A673 (cell line): Measurements from ENCODE around the gene RAP2C.

Source experiments
- EZH2 ChIP-seq: fragments of 200-600 bp; sonication (generic); IDR thresholded peaks from 2 replicates; pipeline ENCODE4 v1.6.1; 2017; ENCODE audit warnings: borderline replicate concordance, low read depth, mild to moderate bottlenecking, mixed read lengths, antibody characterized with exemption, low read length; ENCODE audit not compliant: poor library complexity, severe bottlenecking
- TF ChIP-seq, protein P1 (sequence below): fragments of 300-800, 200-600 bp; sonication (generic); conservative IDR thresholded peaks from 2 replicates; pipeline ENCODE4 v1.5.1; 2017; ENCODE audit warnings: low read depth, mild to moderate bottlenecking, antibody characterized with exemption, low read length, moderate library complexity, mixed read lengths

DNA sequence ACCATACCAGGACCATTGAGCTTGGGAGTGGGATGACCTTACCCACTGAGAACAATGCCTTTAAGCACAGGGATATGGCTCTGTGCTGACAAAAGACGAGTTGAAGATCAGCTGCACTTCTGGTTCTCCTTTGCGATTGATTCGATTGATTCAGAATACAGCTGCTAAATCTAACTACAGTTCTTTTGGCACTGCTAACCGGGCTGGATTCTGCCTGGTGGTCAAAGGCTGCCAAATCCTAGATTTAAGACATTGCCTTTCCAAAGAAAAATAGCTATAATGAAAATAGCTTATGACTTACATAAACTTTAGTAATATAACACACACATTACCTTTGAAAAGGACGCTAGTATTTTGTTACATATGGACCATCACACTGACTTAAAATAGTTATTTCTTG, 18.3 kb downstream of the RAP2C start:
- TF ChIP-seq, protein P1, sequence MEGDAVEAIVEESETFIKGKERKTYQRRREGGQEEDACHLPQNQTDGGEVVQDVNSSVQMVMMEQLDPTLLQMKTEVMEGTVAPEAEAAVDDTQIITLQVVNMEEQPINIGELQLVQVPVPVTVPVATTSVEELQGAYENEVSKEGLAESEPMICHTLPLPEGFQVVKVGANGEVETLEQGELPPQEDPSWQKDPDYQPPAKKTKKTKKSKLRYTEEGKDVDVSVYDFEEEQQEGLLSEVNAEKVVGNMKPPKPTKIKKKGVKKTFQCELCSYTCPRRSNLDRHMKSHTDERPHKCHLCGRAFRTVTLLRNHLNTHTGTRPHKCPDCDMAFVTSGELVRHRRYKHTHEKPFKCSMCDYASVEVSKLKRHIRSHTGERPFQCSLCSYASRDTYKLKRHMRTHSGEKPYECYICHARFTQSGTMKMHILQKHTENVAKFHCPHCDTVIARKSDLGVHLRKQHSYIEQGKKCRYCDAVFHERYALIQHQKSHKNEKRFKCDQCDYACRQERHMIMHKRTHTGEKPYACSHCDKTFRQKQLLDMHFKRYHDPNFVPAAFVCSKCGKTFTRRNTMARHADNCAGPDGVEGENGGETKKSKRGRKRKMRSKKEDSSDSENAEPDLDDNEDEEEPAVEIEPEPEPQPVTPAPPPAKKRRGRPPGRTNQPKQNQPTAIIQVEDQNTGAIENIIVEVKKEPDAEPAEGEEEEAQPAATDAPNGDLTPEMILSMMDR, result no peak
- TF ChIP-seq EZH2, result no peak
